ENCODE measurements around the gene MTNR1A.

Gene MTNR1A

DNA sequence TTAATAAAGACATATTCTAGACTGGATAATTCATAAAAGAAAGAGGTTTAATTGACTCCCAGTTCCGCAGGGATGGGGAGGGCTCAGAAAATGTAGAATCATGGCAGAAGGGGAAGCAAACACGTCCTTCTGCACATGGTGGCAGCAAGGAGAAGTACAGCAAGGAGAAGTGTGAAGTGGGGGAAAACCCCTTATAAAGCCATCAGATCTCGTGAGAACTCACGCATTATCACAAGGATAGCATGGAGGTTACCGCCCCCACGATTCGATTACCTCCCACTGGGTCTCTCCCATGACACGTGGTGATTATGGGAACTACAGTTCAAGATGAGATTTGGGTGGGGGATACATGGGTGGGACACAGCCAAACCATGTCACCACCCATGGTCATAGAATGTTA is 58.3 kb downstream of the MTNR1A start:
- no peak for DNase-seq (ENCODE audit: low read depth)
- no peak overlapping the region for H3K4me3 ChIP-seq (ENCODE audit: low read length)
- TF ChIP-seq, protein P1, sequence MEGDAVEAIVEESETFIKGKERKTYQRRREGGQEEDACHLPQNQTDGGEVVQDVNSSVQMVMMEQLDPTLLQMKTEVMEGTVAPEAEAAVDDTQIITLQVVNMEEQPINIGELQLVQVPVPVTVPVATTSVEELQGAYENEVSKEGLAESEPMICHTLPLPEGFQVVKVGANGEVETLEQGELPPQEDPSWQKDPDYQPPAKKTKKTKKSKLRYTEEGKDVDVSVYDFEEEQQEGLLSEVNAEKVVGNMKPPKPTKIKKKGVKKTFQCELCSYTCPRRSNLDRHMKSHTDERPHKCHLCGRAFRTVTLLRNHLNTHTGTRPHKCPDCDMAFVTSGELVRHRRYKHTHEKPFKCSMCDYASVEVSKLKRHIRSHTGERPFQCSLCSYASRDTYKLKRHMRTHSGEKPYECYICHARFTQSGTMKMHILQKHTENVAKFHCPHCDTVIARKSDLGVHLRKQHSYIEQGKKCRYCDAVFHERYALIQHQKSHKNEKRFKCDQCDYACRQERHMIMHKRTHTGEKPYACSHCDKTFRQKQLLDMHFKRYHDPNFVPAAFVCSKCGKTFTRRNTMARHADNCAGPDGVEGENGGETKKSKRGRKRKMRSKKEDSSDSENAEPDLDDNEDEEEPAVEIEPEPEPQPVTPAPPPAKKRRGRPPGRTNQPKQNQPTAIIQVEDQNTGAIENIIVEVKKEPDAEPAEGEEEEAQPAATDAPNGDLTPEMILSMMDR (conservative IDR thresholded peaks at IDR 0.05; ENCODE audit: low read length), result no peak

DNA sequence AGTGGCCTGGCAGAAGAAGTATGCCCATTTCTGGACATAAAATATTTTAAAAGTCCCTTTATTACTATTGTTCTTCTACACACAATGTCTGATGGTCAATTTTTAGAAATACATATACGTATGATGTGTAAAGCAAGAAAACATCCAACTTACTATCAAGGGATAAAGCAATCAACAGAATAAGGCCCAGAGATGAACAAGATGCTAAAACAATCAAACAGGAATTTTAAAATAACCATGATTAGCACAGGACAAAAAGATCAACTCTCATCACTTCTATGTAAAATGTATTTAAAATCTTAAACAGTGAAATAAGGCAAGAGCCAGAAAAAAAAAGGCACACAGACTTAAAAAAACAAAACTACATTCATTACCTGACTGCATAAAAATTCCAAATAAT is 60.9 kb downstream of the MTNR1A start:
- no peak for DNase-seq (ENCODE audit: low read depth)
- H3K4me3 ChIP-seq (ENCODE audit: low read length), result no peak overlapping the region
- TF ChIP-seq, protein P1 (conservative IDR thresholded peaks at IDR 0.05; ENCODE audit: low read length), result no peak

DNA sequence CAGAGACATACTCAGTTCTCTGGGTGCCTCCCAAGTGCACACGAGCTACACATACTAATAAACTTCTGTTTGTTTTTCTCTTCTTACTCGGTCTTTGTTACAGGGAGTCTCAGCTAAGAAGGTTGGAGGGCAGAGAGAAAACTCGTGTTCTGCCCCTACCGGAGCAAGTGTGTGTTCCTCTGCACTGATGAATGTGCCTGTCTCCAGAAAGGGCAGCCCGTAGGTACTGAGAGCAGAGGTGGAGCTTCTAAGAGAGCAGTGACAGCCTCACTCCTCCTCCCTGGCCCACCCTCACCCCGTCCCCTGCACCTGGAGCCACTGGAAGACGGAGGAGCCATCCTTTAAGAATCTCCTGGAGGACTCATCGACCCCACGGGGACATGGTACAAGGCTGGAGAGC is 67.6 kb downstream of the MTNR1A start:
- TF ChIP-seq, protein P1 (conservative IDR thresholded peaks at IDR 0.05; ENCODE audit: low read length), result no peak
- DNase-seq (ENCODE audit: low read depth), result no peak
- H3K4me3 ChIP-seq (ENCODE audit: low read length), result no peak overlapping the region

DNA sequence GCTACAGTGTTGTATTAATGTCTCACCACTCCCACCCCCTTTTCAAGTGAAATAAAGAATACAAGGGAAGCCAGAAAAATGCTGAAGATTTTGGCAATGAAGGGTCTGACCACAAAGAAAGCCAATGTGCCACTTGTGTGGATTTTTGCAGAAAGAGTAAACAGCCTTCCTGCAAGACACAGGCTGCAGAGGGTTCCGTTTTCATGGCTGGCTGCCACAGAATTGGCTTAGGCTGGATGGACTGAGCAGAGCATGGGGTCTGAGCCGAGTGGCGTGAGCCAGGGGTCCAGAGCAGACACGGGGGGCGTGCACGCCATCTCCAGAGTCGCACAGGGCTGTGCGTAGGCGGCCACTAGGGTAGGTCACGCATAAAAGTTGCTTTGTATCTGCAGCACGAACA is 69.2 kb downstream of the MTNR1A start:
- H3K4me3 ChIP-seq (ENCODE audit: low read length), result peak overlapping the region; percentile 20; the same call in 1 of the 2 replicates
- TF ChIP-seq, protein P1 (conservative IDR thresholded peaks at IDR 0.05; ENCODE audit: low read length), result no peak

DNA sequence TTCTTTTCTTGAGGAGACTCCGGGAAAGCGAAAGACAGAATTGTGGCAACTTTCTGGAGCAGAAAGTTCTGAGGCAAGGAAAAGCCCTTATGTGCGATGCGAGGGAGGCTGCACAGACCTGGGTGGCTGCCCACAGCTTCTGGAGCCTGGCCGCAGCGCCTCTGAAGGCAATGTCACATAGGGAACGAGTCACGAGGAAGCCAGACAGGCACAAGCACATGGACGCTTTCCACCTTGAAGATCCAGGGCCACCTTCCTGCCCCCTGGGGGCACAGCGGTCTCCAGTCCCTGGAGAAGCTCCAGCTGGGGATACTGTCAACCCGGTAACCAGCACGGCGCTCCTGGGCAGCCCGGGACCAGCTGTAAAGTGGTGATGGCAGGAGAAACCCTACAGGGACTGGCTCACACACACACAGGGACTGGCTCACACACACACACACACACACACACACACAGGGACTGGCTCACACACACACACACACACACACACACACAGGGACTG is 69.8 kb downstream of the MTNR1A start:
- TF ChIP-seq, protein P1 (conservative IDR thresholded peaks at IDR 0.05; ENCODE audit: low read length), result no peak
- H3K4me3 ChIP-seq (ENCODE audit: low read length), result peak overlapping the region; percentile 53
- DNase-seq (ENCODE audit: low read depth), result peak; percentile 29

More for the DNA sequence above, 69.2 kb downstream of the MTNR1A start:
- peak; percentile 41 for DNase-seq (ENCODE audit: low read depth)

DNA sequence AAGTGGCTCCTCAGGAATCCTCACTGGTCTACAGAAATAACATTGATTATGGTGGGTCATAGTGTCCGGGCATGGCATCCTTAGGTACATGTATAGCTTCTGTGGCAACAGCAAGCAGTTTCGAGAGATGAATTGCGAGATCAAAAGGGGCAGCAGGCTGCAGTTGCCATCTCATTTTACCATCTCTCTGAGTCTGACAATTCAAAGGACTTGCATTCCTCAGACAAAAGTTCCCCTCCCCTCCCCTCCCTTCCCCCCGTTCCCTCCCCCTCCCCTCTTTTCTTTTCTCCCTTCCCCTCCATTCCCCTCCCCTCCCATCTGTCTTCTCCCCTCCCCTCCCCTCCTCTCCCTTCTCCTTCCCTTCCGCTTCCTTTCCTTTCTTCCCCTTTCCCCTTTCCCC is 70.2 kb downstream of the MTNR1A start:
- H3K4me3 ChIP-seq (ENCODE audit: low read length), result peak overlapping the region; percentile 53
- TF ChIP-seq, protein P1 (conservative IDR thresholded peaks at IDR 0.05; ENCODE audit: low read length), result no peak
- no peak for DNase-seq (ENCODE audit: low read depth)

DNA sequence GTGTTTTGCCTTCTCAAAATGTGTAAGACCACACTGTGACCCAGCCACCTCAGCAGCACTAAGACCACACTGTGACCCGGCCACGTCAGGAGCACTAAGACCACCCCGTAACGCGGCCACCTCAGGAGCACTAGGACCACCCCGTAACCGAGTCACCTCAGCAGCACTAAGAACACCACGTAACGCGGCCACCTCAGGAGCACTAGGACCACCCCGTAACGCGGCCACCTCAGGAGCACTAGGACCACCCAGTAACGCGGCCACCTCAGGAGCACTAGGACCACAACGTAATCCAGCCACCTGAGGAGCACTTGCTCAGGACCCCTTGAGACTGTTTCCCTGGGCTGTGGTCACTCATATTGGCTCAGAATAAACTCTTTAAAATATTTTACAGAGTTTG is 71.7 kb downstream of the MTNR1A start:
- TF ChIP-seq, protein P1 (conservative IDR thresholded peaks at IDR 0.05; ENCODE audit: low read length), result no peak
- DNase-seq (ENCODE audit: low read depth), result no peak
- no peak overlapping the region for H3K4me3 ChIP-seq (ENCODE audit: low read length)

All from AG10803 (cell line).